Neuron (in vitro differentiated cells): ENCODE data around the gene PDHB.
"Not testable (repeated sequence)": the region's sequence is repeated elsewhere in the genome, so short reads cannot be mapped to it uniquely, and the experiment has no call there.

Source experiments
- H2AFZ ChIP-seq: one replicate; pipeline ENCODE4 v1.6.1; 2013; ENCODE audit warnings: low read depth, mild to moderate bottlenecking, inconsistent platforms, low read length, moderate library complexity
- H3K27me3 ChIP-seq: one replicate; pipeline ENCODE4 v1.6.1; 2013; ENCODE audit warnings: low read length; ENCODE audit not compliant: insufficient read depth
- H3K36me3 ChIP-seq: one replicate; pipeline ENCODE4 v1.6.1; 2013; ENCODE audit warnings: low read length; ENCODE audit not compliant: insufficient read depth
- H3K4me1 ChIP-seq: one replicate; pipeline ENCODE4 v1.6.1; 2013; ENCODE audit warnings: low read length; ENCODE audit not compliant: insufficient read depth
- H3K4me3 ChIP-seq: 2 replicates; pipeline ENCODE4 v1.5.1; 2013; ENCODE audit warnings: mild to moderate bottlenecking, low read length, moderate library complexity
- H3K9me3 ChIP-seq: one replicate; pipeline ENCODE4 v1.6.1; 2013; ENCODE audit warnings: low read length

PDHB gene

DNA sequence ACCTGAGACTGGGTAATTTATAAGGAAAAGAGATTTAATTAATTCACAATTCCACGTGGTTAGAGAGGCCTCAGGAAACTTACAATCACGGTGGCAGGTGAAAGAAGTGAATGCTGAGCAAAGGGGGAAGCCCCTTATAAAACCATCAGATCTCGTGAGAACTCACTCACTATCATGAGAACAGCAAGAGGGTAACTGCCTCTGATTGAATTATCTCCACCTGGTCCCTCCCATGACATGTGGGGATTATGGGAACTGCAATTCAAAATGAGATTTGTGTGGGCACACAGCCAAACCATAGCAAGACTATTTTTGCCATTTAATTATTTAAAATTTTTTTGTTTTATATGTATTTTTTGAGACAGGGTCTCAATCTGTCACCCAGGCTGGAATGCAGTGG is 31.2 kb upstream of the PDHB start:
- no peak overlapping the region for H2AFZ ChIP-seq
- no peaks in the 10 kb centered on the region for H3K36me3 ChIP-seq
- peaks cover 3% of the 10 kb centered on the region for H3K4me1 ChIP-seq
- no peaks in the 10 kb centered on the region for H3K9me3 ChIP-seq
- H3K27me3 ChIP-seq: no peaks in the 10 kb centered on the region
- no peak overlapping the region for H3K4me3 ChIP-seq

DNA sequence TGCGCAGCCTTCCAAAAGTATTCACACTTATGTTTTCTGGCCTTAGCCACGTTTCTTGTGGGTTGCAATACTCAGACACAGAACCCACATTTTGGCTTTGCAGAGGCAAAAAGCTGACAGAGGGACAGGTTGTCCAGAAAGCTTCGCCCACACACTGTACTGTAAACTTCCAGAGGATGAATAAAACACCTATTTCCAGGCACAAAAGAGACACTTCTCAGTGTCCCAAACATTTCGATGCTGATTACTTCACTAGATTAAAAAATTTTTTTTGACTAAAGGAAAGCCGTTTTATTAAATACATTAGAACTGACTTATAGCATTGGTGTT is 30.3 kb upstream of the PDHB start:
- Histone ChIP-seq H3K36me3 (no peaks in the 10 kb centered on the region), H2AFZ (no peak overlapping the region), H3K4me3 (no peak overlapping the region), H3K27me3 (no peaks in the 10 kb centered on the region), H3K4me1 (peaks cover 3% of the 10 kb centered on the region), H3K9me3 (no peaks in the 10 kb centered on the region)

GRCh38 chr3:58463181-58463941 is 29.7 kb upstream of the PDHB start:
- Histone ChIP-seq H3K4me1 (peaks cover 3% of the 10 kb centered on the region), H3K9me3 (no peaks in the 10 kb centered on the region)

GRCh38 chr3:58462829-58463180 is 29.2 kb upstream of the PDHB start:
- Histone ChIP-seq H3K36me3 (no peaks in the 10 kb centered on the region), H3K4me3 (no peak overlapping the region), H3K4me1 (peaks cover 3% of the 10 kb centered on the region), H3K9me3 (no peaks in the 10 kb centered on the region), H3K27me3 (no peaks in the 10 kb centered on the region), H2AFZ (no peak overlapping the region)

More at GRCh38 chr3:58463181-58463941, 29.7 kb upstream of the PDHB start:
- Histone ChIP-seq H2AFZ (no peak overlapping the region), H3K27me3 (no peaks in the 10 kb centered on the region), H3K4me3 (no peak overlapping the region), H3K36me3 (no peaks in the 10 kb centered on the region)

- Histone ChIP-seq H2AFZ (no peak overlapping the region), H3K9me3 (no peaks in the 10 kb centered on the region), H3K4me3 (no peak overlapping the region), H3K27me3 (no peaks in the 10 kb centered on the region), H3K36me3 (no peaks in the 10 kb centered on the region), H3K4me1 (peaks cover 3% of the 10 kb centered on the region)
These were observed 25.5 kb upstream of the PDHB start for GRCh38 chr3:58459160-58459559.

- H3K27me3 ChIP-seq: no peaks in the 10 kb centered on the region
- H3K9me3 ChIP-seq: peaks cover 1% of the 10 kb centered on the region
- H3K4me3 ChIP-seq: no peak overlapping the region
- H3K36me3 ChIP-seq: no peaks in the 10 kb centered on the region
- no peak overlapping the region for H2AFZ ChIP-seq
- H3K4me1 ChIP-seq: peaks cover 9% of the 10 kb centered on the region
These were observed 18.5 kb upstream of the PDHB start for GRCh38 chr3:58452176-58452575.

- no peaks in the 10 kb centered on the region for H3K4me1 ChIP-seq
- H3K9me3 ChIP-seq: no peaks in the 10 kb centered on the region
- H3K4me3 ChIP-seq: no peak overlapping the region
- no peak overlapping the region for H2AFZ ChIP-seq
- no peaks in the 10 kb centered on the region for H3K27me3 ChIP-seq
- no peaks in the 10 kb centered on the region for H3K36me3 ChIP-seq
These were observed 8.2 kb upstream of the PDHB start for GRCh38 chr3:58441514-58442450.

GRCh38 chr3:58440996-58441355 is 7.3 kb upstream of the PDHB start:
- H3K36me3 ChIP-seq, H3K4me3 ChIP-seq, H3K27me3 ChIP-seq: not testable (repeated sequence)

DNA sequence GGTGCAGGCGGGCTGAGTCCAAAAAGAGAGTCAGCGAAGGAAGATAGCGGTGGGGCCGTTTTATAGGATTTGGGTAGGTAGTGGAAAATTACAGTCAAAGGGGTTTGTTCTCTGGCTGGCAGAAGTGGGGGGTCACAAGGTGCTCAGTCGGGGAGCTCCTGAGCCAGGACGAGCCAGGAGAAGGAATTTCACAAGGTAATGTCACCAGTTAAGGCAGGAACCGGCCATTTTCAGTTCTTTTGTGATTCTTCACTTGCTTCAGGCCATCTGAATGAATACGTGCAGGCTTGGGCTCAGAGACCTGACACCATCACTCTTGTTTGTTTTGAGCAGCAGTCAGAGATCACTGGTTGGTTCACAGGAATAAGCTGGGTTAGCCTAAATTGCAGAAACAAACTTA is 3.6 kb upstream of the PDHB start:
- H3K4me3 ChIP-seq, H2AFZ ChIP-seq, H3K9me3 ChIP-seq, H3K36me3 ChIP-seq, H3K27me3 ChIP-seq: not testable (repeated sequence)
- H3K4me1 ChIP-seq: peaks cover 15% of the 10 kb centered on the region

More at GRCh38 chr3:58440996-58441355, 7.3 kb upstream of the PDHB start:
- H3K9me3 ChIP-seq, H2AFZ ChIP-seq, H3K4me1 ChIP-seq: not testable (repeated sequence)

GRCh38 chr3:58434990-58435389 is 1.4 kb upstream of the PDHB start:
- Histone ChIP-seq H3K27me3 (no peaks in the 10 kb centered on the region), H3K36me3 (peaks cover 20% of the 10 kb centered on the region), H2AFZ (no peak overlapping the region), H3K9me3 (no peaks in the 10 kb centered on the region), H3K4me1 (peaks cover 15% of the 10 kb centered on the region), H3K4me3 (no peak overlapping the region)

DNA sequence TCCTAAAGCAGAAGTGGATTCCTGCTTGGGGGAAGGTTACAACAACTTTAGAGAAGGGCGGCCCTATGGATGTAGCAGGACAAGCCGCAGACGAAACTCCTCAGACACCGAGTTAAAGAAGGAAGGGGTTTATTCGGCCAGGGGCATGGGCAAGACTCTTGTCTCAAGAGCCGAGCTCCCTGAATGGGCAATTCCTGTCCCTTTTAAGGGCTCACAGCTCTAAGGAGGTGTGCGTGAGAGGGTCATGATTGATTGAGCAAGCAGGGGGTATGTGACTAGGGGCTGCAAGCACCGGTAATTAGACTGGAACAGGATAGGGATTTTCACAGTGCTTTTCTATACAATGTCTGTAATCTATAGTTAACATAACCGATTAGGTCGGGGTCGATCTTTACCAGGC is 879 bp upstream of the PDHB start:
- H3K4me3 ChIP-seq: no peak overlapping the region

DNA sequence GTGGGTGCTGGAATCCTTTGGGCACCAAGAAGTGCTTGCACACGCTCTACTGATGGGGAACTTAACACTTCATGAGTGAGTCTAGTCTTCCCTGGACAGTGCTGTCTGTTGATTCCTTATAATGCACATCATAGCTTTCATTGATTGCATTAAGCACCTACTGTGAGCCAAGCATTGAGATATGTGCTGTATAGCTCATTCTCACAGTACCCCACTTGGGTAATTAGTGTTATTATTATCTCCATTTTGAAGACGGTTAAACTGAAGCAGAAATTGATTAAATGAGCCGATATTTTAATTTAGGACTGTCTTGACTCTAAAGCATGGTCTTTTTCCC is 504 bp upstream of the PDHB start:
- peak overlapping the region; percentile 50 for H3K4me3 ChIP-seq
- H3K36me3 ChIP-seq: peaks cover 29% of the 10 kb centered on the region
- H2AFZ ChIP-seq: peak overlapping the region; percentile 52
- H3K4me1 ChIP-seq: peaks cover 15% of the 10 kb centered on the region
- H3K27me3 ChIP-seq: no peaks in the 10 kb centered on the region
- H3K9me3 ChIP-seq: no peaks in the 10 kb centered on the region

More for the DNA sequence above, 879 bp upstream of the PDHB start:
- Histone ChIP-seq H2AFZ (no peak overlapping the region), H3K9me3 (no peaks in the 10 kb centered on the region), H3K36me3 (peaks cover 25% of the 10 kb centered on the region), H3K4me1 (peaks cover 15% of the 10 kb centered on the region), H3K27me3 (no peaks in the 10 kb centered on the region)

DNA sequence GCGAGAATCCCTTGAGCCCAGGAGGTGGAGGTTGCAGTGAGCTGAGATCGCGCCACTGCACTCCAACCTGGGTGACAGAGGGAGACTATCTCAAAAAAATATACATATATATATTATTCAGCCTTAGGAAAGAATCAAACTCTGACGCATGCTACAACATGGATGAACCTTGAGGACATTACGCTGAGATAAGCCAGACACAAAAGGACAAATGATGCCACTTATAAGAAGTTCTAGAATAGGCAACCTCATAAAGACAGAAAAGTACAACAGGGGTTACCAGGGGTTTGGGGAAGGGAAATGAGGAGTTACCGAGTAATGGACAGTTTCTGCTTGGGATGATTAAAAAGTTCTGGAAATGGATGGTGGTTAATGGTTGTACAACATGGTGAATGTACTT is 727 bp downstream of the PDHB start:
- H3K4me3 ChIP-seq: peak overlapping the region; percentile 86
- H3K27me3 ChIP-seq: no peaks in the 10 kb centered on the region
- H3K36me3 ChIP-seq: peaks cover 41% of the 10 kb centered on the region
- peaks cover 15% of the 10 kb centered on the region for H3K4me1 ChIP-seq
- no peaks in the 10 kb centered on the region for H3K9me3 ChIP-seq
- no peak overlapping the region for H2AFZ ChIP-seq
